HL-60 (cell line): ENCODE results near the gene CALN1.

Experiments used
- CTCF ChIP-seq: IDR thresholded peaks from one replicate; pipeline ENCODE4 v1.5.1; 2011; ENCODE audit warnings: low read length, control low read depth, inconsistent platforms; ENCODE audit not compliant: insufficient read depth
- GABPA ChIP-seq: IDR thresholded peaks from 2 replicates; pipeline ENCODE4 v1.6.1; 2012; ENCODE audit warnings: low read depth

GRCh38 chr7:71826141-71826540 is 586.0 kb downstream of the CALN1 start:
- no peak for TF ChIP-seq CTCF
- TF ChIP-seq GABPA: no peak
